Measurements from ENCODE around the gene LUC7L. TPM values are rescaled to one million over a fixed set of nuclear protein-coding genes. Genes with fewer than 3 reads are reported as not detected.

LUC7L gene, protein sequence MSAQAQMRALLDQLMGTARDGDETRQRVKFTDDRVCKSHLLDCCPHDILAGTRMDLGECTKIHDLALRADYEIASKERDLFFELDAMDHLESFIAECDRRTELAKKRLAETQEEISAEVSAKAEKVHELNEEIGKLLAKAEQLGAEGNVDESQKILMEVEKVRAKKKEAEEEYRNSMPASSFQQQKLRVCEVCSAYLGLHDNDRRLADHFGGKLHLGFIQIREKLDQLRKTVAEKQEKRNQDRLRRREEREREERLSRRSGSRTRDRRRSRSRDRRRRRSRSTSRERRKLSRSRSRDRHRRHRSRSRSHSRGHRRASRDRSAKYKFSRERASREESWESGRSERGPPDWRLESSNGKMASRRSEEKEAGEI
- 191 to 203 TPM (median 193 TPM) in 3 replicates for total RNA-seq

DNA sequence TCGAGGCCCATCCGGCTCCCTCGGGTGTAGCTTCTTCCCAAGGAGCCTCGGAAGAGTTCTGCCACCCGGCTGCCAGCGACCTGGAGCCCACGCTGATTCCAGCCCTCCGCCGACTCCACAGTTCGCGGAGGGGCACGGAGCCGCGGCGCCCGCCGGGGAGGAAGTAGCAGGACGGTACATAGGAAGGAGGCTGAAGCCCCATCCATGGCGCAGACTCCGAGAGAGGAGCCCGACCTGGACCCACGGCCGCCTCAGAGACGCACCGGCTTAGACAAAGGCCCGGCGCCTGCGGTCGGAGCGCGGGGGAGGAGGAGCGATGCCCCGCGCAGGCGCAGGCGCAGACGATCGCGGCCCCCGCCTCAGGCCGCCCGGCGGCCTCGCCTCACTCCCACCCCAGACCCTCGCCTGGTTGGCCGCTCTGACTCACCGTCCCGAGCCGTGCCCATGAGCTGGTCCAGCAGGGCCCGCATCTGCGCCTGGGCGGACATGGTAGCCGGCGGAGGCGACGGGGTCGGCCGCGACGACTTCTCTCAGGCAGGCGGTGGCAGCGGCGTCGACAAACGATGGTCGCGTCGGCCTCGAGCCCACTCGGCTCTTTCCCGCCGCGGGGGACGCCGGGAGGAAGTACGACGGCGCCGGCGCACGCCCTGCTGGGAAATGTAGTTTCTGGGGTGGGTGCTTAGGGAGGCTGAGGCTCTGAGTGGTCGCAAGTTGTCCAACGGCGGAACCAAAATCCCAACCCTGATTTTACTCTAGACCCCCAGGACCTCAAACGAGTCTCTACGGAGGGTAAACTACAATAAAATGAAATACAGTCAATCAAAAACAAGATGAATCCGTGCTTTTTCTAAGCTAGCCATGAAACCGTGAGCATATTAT, at the start of gene LUC7L:
Gene LUC7L, minus strand, starts transcription at position 598 of the 879 bp plus-strand sequence. Its CDS starts 110 bp downstream, at position 488.
- Mint-ChIP-seq H3K9me3 (no peaks in the 10 kb centered on the region), H3K4me1 (peaks cover 24% of the 10 kb centered on the region), H3K27ac (peak within 1 kb of the TSS; percentile 95), H3K36me3 (peaks cover 16% of the 10 kb centered on the region), H3K4me3 (peak within 1 kb of the TSS; percentile 93), H3K27me3 (ENCODE audit: low read depth) (no peaks in the 10 kb centered on the region)
- TF ChIP-seq, protein P1, sequence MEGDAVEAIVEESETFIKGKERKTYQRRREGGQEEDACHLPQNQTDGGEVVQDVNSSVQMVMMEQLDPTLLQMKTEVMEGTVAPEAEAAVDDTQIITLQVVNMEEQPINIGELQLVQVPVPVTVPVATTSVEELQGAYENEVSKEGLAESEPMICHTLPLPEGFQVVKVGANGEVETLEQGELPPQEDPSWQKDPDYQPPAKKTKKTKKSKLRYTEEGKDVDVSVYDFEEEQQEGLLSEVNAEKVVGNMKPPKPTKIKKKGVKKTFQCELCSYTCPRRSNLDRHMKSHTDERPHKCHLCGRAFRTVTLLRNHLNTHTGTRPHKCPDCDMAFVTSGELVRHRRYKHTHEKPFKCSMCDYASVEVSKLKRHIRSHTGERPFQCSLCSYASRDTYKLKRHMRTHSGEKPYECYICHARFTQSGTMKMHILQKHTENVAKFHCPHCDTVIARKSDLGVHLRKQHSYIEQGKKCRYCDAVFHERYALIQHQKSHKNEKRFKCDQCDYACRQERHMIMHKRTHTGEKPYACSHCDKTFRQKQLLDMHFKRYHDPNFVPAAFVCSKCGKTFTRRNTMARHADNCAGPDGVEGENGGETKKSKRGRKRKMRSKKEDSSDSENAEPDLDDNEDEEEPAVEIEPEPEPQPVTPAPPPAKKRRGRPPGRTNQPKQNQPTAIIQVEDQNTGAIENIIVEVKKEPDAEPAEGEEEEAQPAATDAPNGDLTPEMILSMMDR (IDR thresholded peaks at IDR 0.05; ENCODE audit: unreplicated experiment), result no peak
- DNase-seq (ENCODE audit: low spot score in 2 of 2, unreplicated experiment in 2 of 2), result peak; percentile 78 to 92

DNA sequence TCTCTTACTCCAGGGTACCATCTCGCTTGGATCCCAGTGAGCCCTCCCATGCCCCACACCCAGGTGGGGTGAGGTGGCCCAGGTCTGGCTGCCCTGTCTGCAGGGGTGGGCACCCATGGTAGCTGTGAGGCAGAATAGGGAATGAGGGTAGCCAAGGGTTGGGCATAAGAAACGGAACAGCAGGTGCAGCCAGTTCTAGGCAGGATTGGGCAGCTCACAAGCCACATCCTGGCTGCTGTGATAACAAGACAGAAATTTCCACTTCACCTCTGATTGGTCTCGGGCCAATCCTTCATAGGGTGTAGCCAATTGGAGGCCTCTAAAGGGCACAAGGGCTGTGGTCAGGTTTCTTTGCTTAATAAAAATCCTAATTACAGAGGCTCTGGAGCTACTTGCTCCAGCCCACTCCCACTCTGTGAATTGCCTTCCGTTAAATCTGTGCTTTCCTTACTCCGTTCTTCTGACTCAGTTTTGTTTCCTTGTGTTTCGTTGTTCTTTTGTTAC, 49.7 kb upstream of the LUC7L start:
- Mint-ChIP-seq H3K9me3 (no peaks in the 10 kb centered on the region), H3K27me3 (ENCODE audit: low read depth) (peaks cover 62% of the 10 kb centered on the region), H3K4me3 (peak overlapping the region; percentile 1), H3K4me1 (no peaks in the 10 kb centered on the region), H3K36me3 (no peaks in the 10 kb centered on the region), H3K27ac (no peak overlapping the region)
- no peak for DNase-seq (ENCODE audit: low spot score in 2 of 2, unreplicated experiment in 2 of 2)
- TF ChIP-seq, protein P1 (IDR thresholded peaks at IDR 0.05; ENCODE audit: unreplicated experiment), result no peak

DNA sequence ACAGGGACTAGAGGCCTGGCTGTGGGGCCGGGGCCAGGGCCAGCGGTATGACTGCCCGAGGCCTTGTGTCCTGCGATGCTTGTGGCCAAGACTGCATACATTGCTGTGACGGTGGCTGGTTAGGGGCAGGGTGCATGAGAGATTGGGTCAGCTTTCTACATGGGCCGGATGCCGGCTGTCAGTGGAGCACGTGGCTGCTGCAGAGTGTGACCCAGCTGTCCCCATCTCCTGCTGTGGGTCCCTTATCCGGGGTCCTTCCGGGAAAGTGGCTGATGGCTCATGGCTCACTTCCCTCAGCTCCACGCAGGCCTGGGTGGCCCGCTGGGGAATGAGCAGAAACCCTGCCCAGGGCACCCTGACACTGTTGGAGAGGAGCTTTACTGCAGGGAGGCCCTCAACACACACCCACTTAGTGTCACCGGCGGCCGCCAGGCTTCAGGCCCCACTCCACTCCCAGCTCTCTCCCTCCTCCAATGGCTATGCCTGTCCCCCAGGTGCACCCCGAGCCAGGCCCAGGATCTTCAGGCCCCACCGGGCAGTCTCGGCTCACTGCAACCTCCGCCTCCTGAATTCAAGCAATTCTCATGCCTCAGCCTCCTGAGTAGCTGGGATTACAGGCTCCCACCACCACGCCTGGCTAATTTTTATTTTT, 47.3 kb upstream of the LUC7L start:
- Mint-ChIP-seq H3K27ac (no peak overlapping the region), H3K4me1 (no peaks in the 10 kb centered on the region), H3K36me3 (no peaks in the 10 kb centered on the region), H3K9me3 (no peaks in the 10 kb centered on the region), H3K4me3 (peak overlapping the region; percentile 67), H3K27me3 (ENCODE audit: low read depth) (peaks cover 57% of the 10 kb centered on the region)
- TF ChIP-seq, protein P1 (IDR thresholded peaks at IDR 0.05; ENCODE audit: unreplicated experiment), result no peak
- no peak for DNase-seq (ENCODE audit: low spot score in 2 of 2, unreplicated experiment in 2 of 2)

DNA sequence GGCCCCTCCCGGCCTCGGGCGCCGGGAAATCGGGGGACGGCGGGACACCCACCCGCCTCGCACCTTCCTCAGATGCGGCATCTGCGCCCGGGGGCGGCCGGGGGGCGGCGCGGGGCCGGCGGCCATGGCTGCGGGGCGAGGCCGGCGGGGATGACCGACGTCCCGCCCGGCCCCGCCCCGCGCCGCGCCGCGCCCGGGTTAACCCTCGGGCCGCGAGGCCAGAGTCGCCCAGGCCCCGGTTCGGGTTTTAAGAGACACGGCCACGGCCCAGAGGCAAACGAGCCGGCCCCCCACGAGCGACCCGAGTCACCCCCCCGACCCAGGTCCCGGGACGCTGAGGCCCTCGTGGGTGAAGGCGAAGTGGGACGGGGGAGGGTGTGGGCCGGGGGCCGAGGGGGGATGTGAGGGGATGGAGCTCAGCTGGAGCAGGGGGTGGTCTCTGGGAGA, 46.6 kb upstream of the LUC7L start, which contains the start of gene RGS11:
Gene RGS11, minus strand, starts transcription at position 159 of the 447 bp plus-strand sequence. Its CDS starts 33 bp downstream, at position 126.
- Mint-ChIP-seq H3K27me3 (ENCODE audit: low read depth) (peaks cover 53% of the 10 kb centered on the region), H3K4me3 (peak within 1 kb of the TSS; percentile 67), H3K36me3 (no peaks in the 10 kb centered on the region), H3K27ac (no peak within 1 kb of the TSS), H3K4me1 (no peaks in the 10 kb centered on the region), H3K9me3 (no peaks in the 10 kb centered on the region)
- TF ChIP-seq, protein P1 (IDR thresholded peaks at IDR 0.05; ENCODE audit: unreplicated experiment), result no peak
- DNase-seq (ENCODE audit: low spot score in 2 of 2, unreplicated experiment in 2 of 2), result no peak

DNA sequence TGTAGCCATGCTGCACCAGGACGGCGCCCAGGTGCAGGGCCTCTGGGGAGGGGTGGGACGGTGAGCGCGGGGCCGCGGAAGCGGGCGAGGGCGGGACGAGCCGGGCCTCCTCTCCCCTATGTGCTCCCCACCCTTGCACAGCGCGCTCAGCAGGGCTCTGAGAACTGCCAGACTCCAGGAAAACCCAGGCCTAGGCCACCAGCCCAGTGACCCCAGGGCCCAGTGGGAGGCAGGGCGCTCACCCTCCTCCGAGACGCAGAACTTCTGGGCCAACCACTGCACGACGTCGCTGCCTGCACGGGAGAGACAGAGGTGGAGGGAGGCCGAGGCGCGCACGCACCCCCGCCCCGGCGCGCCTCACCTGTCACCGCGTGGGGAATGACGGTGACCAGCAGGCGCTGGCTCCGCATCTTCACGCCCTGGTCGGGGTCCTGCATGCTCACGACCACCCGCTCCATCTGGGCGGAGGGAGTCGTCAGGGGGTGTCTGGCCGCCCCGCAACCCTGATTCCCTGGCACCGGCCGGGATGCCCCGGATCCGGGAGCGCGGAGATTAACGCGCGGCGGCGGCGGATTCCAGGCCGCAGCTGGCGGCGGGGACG, 45.9 kb upstream of the LUC7L start:
- Mint-ChIP-seq H3K27me3 (ENCODE audit: low read depth) (peaks cover 53% of the 10 kb centered on the region), H3K9me3 (no peaks in the 10 kb centered on the region), H3K27ac (no peak overlapping the region), H3K36me3 (no peaks in the 10 kb centered on the region), H3K4me3 (peak overlapping the region; percentile 63), H3K4me1 (no peaks in the 10 kb centered on the region)
- peak in 1 of 2 experiments; percentile 18 for DNase-seq (ENCODE audit: low spot score in 2 of 2, unreplicated experiment in 2 of 2)
- TF ChIP-seq, protein P1 (IDR thresholded peaks at IDR 0.05; ENCODE audit: unreplicated experiment), result no peak

Measured in mesothelial cell of epicardium (in vitro differentiated cells).